ENCODE data around the gene KCNT1. TPM values are rescaled to one million over a fixed set of nuclear protein-coding genes. Genes with fewer than 3 reads are reported as not detected.

The KCNT1 gene
- total RNA-seq, 2 donors from 2014 or later: under 0.01 TPM

DNA sequence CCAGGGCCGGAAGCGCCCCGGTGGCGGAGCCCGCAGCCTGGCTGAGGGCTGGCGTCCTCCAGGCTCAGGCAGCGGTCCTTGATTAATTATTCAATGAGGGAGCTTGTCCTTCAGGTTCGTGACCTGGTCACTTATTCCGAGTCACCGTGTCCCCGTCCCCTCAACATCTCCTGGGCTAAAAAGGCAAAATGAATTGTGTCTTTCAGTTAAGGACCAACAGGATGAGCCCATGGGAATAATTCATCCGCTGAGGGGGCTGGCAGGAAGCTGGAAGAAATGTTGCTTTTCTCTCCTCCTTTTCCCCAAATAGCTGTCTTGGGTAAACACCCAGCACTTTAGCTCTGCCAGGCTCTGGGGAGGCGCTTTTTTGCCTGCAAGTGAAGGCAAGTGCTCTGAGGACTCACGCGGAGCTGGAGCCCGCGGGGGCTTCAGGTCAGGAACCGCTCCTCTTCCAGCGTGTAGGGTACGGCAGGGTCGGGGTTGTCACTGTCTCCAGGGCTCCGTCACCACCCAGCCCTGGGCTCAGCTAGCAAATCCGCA lies 13.1 kb downstream of the KCNT1 start:
- Histone ChIP-seq H3K4me3 (no peak overlapping the region), H3K9me3 (no peaks in the 10 kb centered on the region), H3K27me3 (no peaks in the 10 kb centered on the region), H3K36me3 (replicated peaks in 1 of 2; ENCODE audit: insufficient read depth in 1 of 2, low read depth in 2 of 2) (no peaks in the 10 kb centered on the region), H3K4me1 (no peaks in the 10 kb centered on the region), H3K27ac (no peak overlapping the region)
- TF ChIP-seq, protein P1, sequence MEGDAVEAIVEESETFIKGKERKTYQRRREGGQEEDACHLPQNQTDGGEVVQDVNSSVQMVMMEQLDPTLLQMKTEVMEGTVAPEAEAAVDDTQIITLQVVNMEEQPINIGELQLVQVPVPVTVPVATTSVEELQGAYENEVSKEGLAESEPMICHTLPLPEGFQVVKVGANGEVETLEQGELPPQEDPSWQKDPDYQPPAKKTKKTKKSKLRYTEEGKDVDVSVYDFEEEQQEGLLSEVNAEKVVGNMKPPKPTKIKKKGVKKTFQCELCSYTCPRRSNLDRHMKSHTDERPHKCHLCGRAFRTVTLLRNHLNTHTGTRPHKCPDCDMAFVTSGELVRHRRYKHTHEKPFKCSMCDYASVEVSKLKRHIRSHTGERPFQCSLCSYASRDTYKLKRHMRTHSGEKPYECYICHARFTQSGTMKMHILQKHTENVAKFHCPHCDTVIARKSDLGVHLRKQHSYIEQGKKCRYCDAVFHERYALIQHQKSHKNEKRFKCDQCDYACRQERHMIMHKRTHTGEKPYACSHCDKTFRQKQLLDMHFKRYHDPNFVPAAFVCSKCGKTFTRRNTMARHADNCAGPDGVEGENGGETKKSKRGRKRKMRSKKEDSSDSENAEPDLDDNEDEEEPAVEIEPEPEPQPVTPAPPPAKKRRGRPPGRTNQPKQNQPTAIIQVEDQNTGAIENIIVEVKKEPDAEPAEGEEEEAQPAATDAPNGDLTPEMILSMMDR (IDR thresholded peaks at IDR 0.05): no peak
- no peak for TF ChIP-seq POLR2A (IDR thresholded peaks at IDR 0.05)
- WGBS, 2 donors: 21 to 24% methylated on average over 23 of the region's 23 CpGs
- no peak for DNase-seq
- ATAC-seq: no peak
- intact Hi-C loops (cut with DNase I): no loop called here

DNA sequence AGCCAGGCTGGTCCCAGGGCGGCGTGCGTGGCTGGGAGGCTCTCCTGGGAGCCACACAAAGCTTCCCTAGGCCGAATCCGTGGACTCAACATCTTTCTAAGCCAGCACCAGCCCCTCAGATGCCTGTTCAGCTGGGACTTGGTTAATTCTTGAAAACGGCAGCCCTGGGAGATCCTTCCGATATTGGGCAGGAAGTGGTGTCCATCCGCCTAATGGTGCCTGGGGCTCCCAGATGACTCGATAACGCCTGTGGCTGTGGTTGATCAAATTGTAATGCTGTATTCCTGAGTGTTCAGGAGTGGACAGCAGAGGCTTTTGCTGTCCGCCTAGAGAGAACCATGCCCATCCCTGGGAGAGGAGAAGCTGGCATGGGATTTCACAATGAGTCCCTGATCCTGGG lies 14.1 kb downstream of the KCNT1 start:
- no peak overlapping the region for H3K4me3 ChIP-seq
- TF ChIP-seq POLR2A (IDR thresholded peaks at IDR 0.05): no peak
- TF ChIP-seq, protein P1 (IDR thresholded peaks at IDR 0.05): no peak
- H3K9me3 ChIP-seq: no peaks in the 10 kb centered on the region
- no peak overlapping the region for H3K27ac ChIP-seq
- intact Hi-C loops (cut with DNase I): no loop called here
- H3K36me3 ChIP-seq (replicated peaks in 1 of 2; ENCODE audit: insufficient read depth in 1 of 2, low read depth in 2 of 2): no peaks in the 10 kb centered on the region
- no peak for ATAC-seq
- no peak for DNase-seq
- no peaks in the 10 kb centered on the region for H3K4me1 ChIP-seq
- WGBS, 2 donors: 76 to 83% methylated on average over 9 to 11 of the region's 11 CpGs
- H3K27me3 ChIP-seq: no peaks in the 10 kb centered on the region

DNA sequence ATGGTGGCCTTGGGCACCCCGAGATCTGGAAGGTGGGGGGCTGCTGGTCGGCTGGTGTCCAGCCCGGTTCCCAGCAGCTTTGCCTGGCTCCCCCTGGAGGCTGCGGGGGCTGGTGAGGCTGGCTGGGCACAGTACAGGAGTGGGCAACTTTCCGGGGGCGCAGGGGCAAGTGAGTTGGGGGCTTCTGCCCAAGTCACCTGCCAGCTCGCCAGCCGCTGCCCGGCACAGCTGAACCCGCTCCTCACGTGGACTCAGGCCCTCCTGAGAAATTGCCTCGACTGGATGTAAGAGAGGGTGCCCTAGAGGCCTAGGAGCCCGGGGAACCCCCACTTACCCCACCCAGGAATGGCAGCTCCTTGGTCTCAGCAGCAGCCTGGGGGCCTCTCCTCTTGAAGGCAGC lies 15.4 kb downstream of the KCNT1 start:
- intact Hi-C loops (cut with DNase I): no loop called here
- TF ChIP-seq, protein P1 (IDR thresholded peaks at IDR 0.05): no peak
- TF ChIP-seq POLR2A (IDR thresholded peaks at IDR 0.05): no peak
- Histone ChIP-seq H3K9me3 (no peaks in the 10 kb centered on the region), H3K4me1 (no peaks in the 10 kb centered on the region), H3K27me3 (no peaks in the 10 kb centered on the region), H3K36me3 (replicated peaks in 1 of 2; ENCODE audit: insufficient read depth in 1 of 2, low read depth in 2 of 2) (no peaks in the 10 kb centered on the region), H3K27ac (no peak overlapping the region), H3K4me3 (no peak overlapping the region)
- WGBS, 2 donors: 33 to 71% methylated on average over 3 to 13 of the region's 13 CpGs
- ATAC-seq: no peak
- no peak for DNase-seq

DNA sequence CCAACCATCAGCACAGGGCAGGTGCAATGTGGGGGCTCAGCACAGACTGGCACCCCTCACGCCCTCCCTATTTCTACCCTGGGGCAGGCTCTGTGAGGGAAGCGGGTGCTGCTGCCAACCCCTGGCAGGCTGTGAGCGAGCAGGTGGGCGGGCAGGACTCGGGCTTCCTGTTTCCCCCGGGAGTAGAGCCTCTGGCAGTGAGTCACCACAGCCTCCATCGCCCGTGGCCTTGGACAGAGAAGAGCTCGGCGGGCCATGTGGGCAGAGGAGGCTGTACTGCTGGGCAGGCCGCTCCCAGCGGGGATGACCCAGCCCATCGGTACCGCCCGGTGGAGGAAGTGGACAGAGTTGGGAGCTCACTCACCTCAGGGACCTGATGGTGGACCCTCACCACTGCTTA lies 16.6 kb downstream of the KCNT1 start:
- no peak for DNase-seq
- Histone ChIP-seq H3K4me1 (no peaks in the 10 kb centered on the region), H3K9me3 (no peaks in the 10 kb centered on the region), H3K4me3 (no peak overlapping the region), H3K27me3 (no peaks in the 10 kb centered on the region), H3K36me3 (replicated peaks in 1 of 2; ENCODE audit: insufficient read depth in 1 of 2, low read depth in 2 of 2) (no peaks in the 10 kb centered on the region), H3K27ac (no peak overlapping the region)
- 43% methylated on average over 13 of the region's 15 CpGs; no CpG with 5 or more reads in 1 of the 2 donors for WGBS, 2 donors
- TF ChIP-seq POLR2A (IDR thresholded peaks at IDR 0.05): no peak
- TF ChIP-seq, protein P1 (IDR thresholded peaks at IDR 0.05): no peak
- intact Hi-C loops (cut with DNase I): no loop called here
- no peak for ATAC-seq

DNA sequence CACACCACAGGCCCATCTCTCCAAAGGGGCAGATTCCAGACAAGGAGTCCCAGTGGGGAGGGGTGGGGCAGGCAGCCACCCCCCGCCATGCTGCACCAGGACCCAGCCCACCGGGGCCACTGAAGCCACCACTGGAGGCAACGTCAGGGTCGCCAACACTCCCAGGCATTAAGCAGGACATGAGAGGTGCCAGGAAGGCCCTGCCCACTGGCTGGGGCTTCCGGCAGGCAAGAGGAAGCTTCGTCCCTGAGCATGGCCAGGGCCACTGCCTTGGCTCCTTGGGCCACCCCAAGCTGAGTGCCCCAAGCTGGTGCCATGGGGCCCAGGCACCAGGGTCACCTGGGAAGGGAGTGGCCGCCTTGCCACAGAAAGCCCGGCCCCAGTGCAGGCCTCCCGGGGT lies 17.5 kb downstream of the KCNT1 start:
- no peaks in the 10 kb centered on the region for H3K27me3 ChIP-seq
- H3K4me3 ChIP-seq: no peak overlapping the region
- no peak overlapping the region for H3K27ac ChIP-seq
- no peaks in the 10 kb centered on the region for H3K4me1 ChIP-seq
- H3K9me3 ChIP-seq: no peaks in the 10 kb centered on the region
- 72% methylated on average over 9 of the region's 9 CpGs; no CpG with 5 or more reads in 1 of the 2 donors for WGBS, 2 donors
- DNase-seq (no peak), ATAC-seq (no peak)
- TF ChIP-seq, protein P1 (IDR thresholded peaks at IDR 0.05): no peak
- TF ChIP-seq POLR2A (IDR thresholded peaks at IDR 0.05): no peak
- intact Hi-C loops (cut with DNase I): no loop called here
- H3K36me3 ChIP-seq (replicated peaks in 1 of 2; ENCODE audit: insufficient read depth in 1 of 2, low read depth in 2 of 2): no peaks in the 10 kb centered on the region
